ENCODE results near the gene KNDC1. TPM values are rescaled to one million over a fixed set of nuclear protein-coding genes. Genes with fewer than 3 reads are reported as not detected.

KNDC1 gene
- total RNA-seq, 2 experiments from 2014 or later, result 0.32 TPM; not detected in 1

- DNase-seq (no peak), ATAC-seq (no peak)
- no peaks in the 10 kb centered on the region for H3K27me3 Mint-ChIP-seq
- no peaks in the 10 kb centered on the region for H3K36me3 Mint-ChIP-seq
- H3K9me3 Mint-ChIP-seq (ENCODE audit: low read depth), result no peaks in the 10 kb centered on the region
- no peak overlapping the region for H3K27ac Mint-ChIP-seq
- H3K4me3 Mint-ChIP-seq, result no peak overlapping the region
- H3K4me1 Mint-ChIP-seq, result no peaks in the 10 kb centered on the region
- CTCF ChIA-PET, result no interaction called here
These were observed 44.4 kb downstream of the KNDC1 start for GRCh38 chr10:133204226-133205015.

DNA sequence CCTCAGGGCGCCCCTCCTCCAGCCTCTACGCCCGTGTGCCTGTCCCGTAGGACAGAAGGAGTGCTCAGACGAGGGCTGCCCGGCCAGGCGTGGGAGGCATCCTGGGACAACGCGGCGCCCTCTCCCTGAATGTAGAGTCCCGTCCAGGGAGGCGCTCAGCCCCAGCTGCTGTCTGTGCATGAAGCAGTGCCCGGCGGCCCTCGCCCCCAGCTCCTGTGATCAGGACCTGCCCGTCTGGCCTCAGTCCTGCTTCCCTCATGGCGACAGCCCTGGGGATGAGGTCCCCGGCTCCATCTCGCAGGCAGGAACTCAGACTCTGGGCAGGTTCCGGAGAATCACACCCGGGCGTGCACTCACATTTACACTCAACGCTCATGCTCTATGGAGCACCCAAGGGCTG, 45.1 kb downstream of the KNDC1 start:
- CTCF ChIA-PET, result no interaction called here
- no peaks in the 10 kb centered on the region for H3K27me3 Mint-ChIP-seq
- H3K9me3 Mint-ChIP-seq (ENCODE audit: low read depth), result no peaks in the 10 kb centered on the region
- no peak overlapping the region for H3K4me3 Mint-ChIP-seq
- DNase-seq, result no peak
- no peak for ATAC-seq
- no peaks in the 10 kb centered on the region for H3K4me1 Mint-ChIP-seq
- no peaks in the 10 kb centered on the region for H3K36me3 Mint-ChIP-seq
- H3K27ac Mint-ChIP-seq, result no peak overlapping the region

GRCh38 chr10:133206356-133207040, 46.5 kb downstream of the KNDC1 start:
- CTCF ChIA-PET, result no interaction called here
- no peak overlapping the region for H3K27ac Mint-ChIP-seq
- no peaks in the 10 kb centered on the region for H3K36me3 Mint-ChIP-seq
- no peak for ATAC-seq
- H3K9me3 Mint-ChIP-seq (ENCODE audit: low read depth), result no peaks in the 10 kb centered on the region
- H3K4me1 Mint-ChIP-seq, result peaks cover 6% of the 10 kb centered on the region
- DNase-seq, result no peak
- H3K4me3 Mint-ChIP-seq, result no peak overlapping the region
- H3K27me3 Mint-ChIP-seq, result no peaks in the 10 kb centered on the region

GRCh38 chr10:133207041-133207600, 47.1 kb downstream of the KNDC1 start:
- Mint-ChIP-seq H3K27me3 (no peaks in the 10 kb centered on the region), H3K4me3 (no peak overlapping the region), H3K36me3 (no peaks in the 10 kb centered on the region), H3K9me3 (ENCODE audit: low read depth) (no peaks in the 10 kb centered on the region), H3K4me1 (peaks cover 6% of the 10 kb centered on the region), H3K27ac (no peak overlapping the region)
- ATAC-seq (no peak), DNase-seq (no peak)
- CTCF ChIA-PET, result no interaction called here

DNA sequence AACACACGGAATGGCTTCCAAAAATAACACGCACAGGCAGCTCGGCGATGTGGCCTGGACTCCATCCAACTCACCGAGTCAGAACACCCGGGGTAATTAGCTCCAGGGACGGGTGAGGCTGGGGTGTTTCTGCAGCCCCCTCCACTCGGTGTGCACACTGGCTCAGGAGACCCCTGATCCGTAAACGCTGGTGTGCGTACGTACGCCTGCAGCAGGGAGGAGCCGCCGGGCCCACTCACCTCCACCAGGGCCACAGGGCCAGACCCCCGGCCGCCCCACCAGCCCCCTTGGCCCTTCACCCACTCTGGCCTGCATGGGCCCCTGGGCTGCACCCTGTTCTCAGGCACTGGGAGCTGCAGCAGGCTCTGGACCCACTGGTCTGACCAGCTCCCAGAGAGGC, 47.6 kb downstream of the KNDC1 start:
- Mint-ChIP-seq H3K27me3 (no peaks in the 10 kb centered on the region), H3K9me3 (ENCODE audit: low read depth) (no peaks in the 10 kb centered on the region), H3K27ac (no peak overlapping the region), H3K4me3 (no peak overlapping the region), H3K4me1 (peaks cover 6% of the 10 kb centered on the region), H3K36me3 (no peaks in the 10 kb centered on the region)
- DNase-seq (no peak), ATAC-seq (no peak)
- CTCF ChIA-PET, result no interaction called here

- no peak overlapping the region for H3K27ac Mint-ChIP-seq
- ATAC-seq, result no peak
These were observed 48.4 kb downstream of the KNDC1 start for GRCh38 chr10:133208466-133208865.

GRCh38 chr10:133209117-133209516, 49.1 kb downstream of the KNDC1 start:
- H3K4me1 Mint-ChIP-seq, result peaks cover 6% of the 10 kb centered on the region
- no peaks in the 10 kb centered on the region for H3K36me3 Mint-ChIP-seq
- no peaks in the 10 kb centered on the region for H3K9me3 Mint-ChIP-seq (ENCODE audit: low read depth)
- no peaks in the 10 kb centered on the region for H3K27me3 Mint-ChIP-seq
- H3K27ac Mint-ChIP-seq, result no peak overlapping the region
- CTCF ChIA-PET, result no interaction called here
- no peak for DNase-seq
- no peak overlapping the region for H3K4me3 Mint-ChIP-seq
- no peak for ATAC-seq

More at GRCh38 chr10:133208466-133208865, 48.4 kb downstream of the KNDC1 start:
- CTCF ChIA-PET, result no interaction called here
- Mint-ChIP-seq H3K4me3 (no peak overlapping the region), H3K36me3 (no peaks in the 10 kb centered on the region), H3K9me3 (ENCODE audit: low read depth) (no peaks in the 10 kb centered on the region), H3K4me1 (peaks cover 6% of the 10 kb centered on the region), H3K27me3 (no peaks in the 10 kb centered on the region)
- no peak for DNase-seq

DNA sequence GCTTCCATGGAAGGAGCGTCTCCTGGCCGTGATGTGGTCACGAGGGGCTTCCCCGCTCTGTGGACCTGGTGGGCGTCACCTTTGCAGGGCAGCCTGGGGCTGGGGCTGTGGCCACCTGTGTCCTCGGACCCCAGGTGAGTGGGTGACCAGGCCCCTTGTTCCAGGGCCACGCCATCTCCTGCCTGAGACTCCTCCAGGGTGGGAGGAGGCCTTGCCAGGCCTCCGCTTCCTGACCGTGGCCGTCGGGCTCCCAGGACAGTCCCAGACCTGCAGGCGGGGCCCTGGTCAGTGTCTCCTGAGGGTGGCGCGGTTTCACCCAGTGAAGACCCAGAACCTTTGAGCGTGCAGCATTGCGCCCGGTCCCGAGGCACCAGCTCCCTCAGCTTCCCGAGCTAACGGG, 49.6 kb downstream of the KNDC1 start:
- CTCF ChIA-PET, result no interaction called here
- no peaks in the 10 kb centered on the region for H3K36me3 Mint-ChIP-seq
- DNase-seq (no peak), ATAC-seq (no peak)
- H3K4me3 Mint-ChIP-seq, result no peak overlapping the region
- no peaks in the 10 kb centered on the region for H3K9me3 Mint-ChIP-seq (ENCODE audit: low read depth)
- H3K4me1 Mint-ChIP-seq, result peaks cover 6% of the 10 kb centered on the region
- no peaks in the 10 kb centered on the region for H3K27me3 Mint-ChIP-seq
- no peak overlapping the region for H3K27ac Mint-ChIP-seq

GRCh38 chr10:133210398-133211140, 50.5 kb downstream of the KNDC1 start:
- Mint-ChIP-seq H3K27ac (no peak overlapping the region), H3K36me3 (no peaks in the 10 kb centered on the region), H3K27me3 (no peaks in the 10 kb centered on the region), H3K4me1 (peaks cover 6% of the 10 kb centered on the region), H3K9me3 (ENCODE audit: low read depth) (no peaks in the 10 kb centered on the region), H3K4me3 (no peak overlapping the region)
- CTCF ChIA-PET, result interaction anchor here (0.6 kb wide), 1 partner anchor 643 kb away, joined by 3 read pairs; no protein-coding TSS in a partner anchor
- DNase-seq, result peak; percentile 48
- ATAC-seq, result no peak

DNA sequence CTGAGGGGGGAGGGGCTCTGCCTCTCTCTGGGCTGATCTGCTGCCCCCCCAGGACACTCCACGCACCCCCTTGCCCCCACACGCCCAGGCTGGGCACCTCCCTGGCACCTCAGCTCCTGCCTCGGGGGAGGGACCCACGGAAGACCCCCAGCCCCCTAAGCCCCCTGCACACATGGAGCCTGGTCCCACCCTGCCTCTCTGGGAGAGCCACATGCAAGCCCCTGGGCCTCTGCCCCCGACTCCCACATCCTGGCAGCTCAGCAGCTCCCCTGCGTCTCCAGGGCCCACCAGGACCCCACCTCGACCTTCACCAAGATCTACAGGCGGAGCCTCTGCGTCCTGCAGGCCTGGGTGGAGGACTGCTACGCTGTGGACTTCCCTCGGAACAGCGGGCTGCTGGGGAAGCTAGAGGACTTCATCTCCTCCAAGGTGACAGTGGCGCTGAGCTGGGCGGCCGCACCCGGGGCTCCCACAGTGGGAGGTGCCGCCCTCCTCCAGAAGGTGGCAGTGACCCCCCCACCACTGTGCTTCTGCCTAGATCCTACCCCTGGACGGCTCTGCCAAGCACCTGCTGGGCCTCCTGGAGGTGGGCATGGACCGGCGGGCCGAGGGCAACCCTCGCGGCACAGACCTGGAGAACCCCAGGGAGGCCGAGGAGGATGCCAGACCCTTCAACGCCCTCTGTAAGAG, 51.3 kb downstream of the KNDC1 start:
- Mint-ChIP-seq H3K9me3 (ENCODE audit: low read depth) (no peaks in the 10 kb centered on the region), H3K4me1 (peaks cover 6% of the 10 kb centered on the region), H3K4me3 (no peak overlapping the region), H3K27me3 (no peaks in the 10 kb centered on the region), H3K36me3 (no peaks in the 10 kb centered on the region), H3K27ac (no peak overlapping the region)
- CTCF ChIA-PET, result interaction anchor here (0.6 kb wide), 1 partner anchor 644 kb away, joined by 3 read pairs; no protein-coding TSS in a partner anchor
- ATAC-seq (no peak), DNase-seq (no peak)

GRCh38 chr10:133211959-133212852, 52.2 kb downstream of the KNDC1 start:
- Mint-ChIP-seq H3K9me3 (ENCODE audit: low read depth) (no peaks in the 10 kb centered on the region), H3K27me3 (no peaks in the 10 kb centered on the region), H3K4me1 (peaks cover 6% of the 10 kb centered on the region), H3K4me3 (no peak overlapping the region), H3K27ac (no peak overlapping the region), H3K36me3 (no peaks in the 10 kb centered on the region)
- DNase-seq, result no peak
- CTCF ChIA-PET, result no interaction called here
- no peak for ATAC-seq

GRCh38 chr10:133212853-133213494, 53.0 kb downstream of the KNDC1 start:
- DNase-seq (no peak), ATAC-seq (no peak)
- CTCF ChIA-PET, result no interaction called here
- Mint-ChIP-seq H3K27me3 (no peaks in the 10 kb centered on the region), H3K36me3 (no peaks in the 10 kb centered on the region), H3K27ac (no peak overlapping the region), H3K4me1 (peaks cover 6% of the 10 kb centered on the region), H3K4me3 (no peak overlapping the region), H3K9me3 (ENCODE audit: low read depth) (no peaks in the 10 kb centered on the region)

Data from activated CD8-positive, alpha-beta memory T cell treated with anti-CD3 and anti-CD28 coated beads, Interleukin-2, amount 10 ng/mL, durations not matched to agents 7 days and 5 days (primary cell).